Right cardiac atrium (tissue), 5 donors: ENCODE results near the gene ARSK. TPM values are rescaled to one million over a fixed set of nuclear protein-coding genes. Genes with fewer than 3 reads are reported as not detected.

Experiments
- ATAC-seq, 2 donors: fragments of 200-7000 bp; cut with Tn5 transposase; one replicate each; pipeline versions ENCODE4 v1.8.0 to v1.9.1; 2020; ENCODE audit warnings: moderate library complexity in 2 of 2, mild to moderate bottlenecking in 1 of 2
- DNase-seq, 3 donors: peaks; one replicate each; pipeline ENCODE4 v3.0.0-alpha.2; 2020
- H3K27ac ChIP-seq: one replicate; pipeline ENCODE4 v1.5.1; 2013; ENCODE audit warnings: mild to moderate bottlenecking, low read length, control low read depth, moderate library complexity
- H3K27me3 ChIP-seq: one replicate; pipeline ENCODE4 v1.6.1; 2013; ENCODE audit not compliant: control insufficient read depth, insufficient read depth
- H3K4me1 ChIP-seq: one replicate; pipeline ENCODE4 v1.6.1; 2013; ENCODE audit warnings: low read length; ENCODE audit not compliant: control insufficient read depth, insufficient read depth
- H3K4me3 ChIP-seq: one replicate; pipeline ENCODE4 v1.5.1; 2013; ENCODE audit warnings: low read length, control low read depth
- H3K9me3 ChIP-seq: one replicate; pipeline ENCODE4 v1.6.1; 2013; ENCODE audit warnings: low read length; ENCODE audit not compliant: control insufficient read depth
- WGBS: extraction: QIAGEN DNeasy Blood & Tissue Kit; methylation state at CpG from one replicate; pipeline ENCODE4 v1.1.7; 2013; 5-methylcytosine and 5-hydroxymethylcytosine counted together
- intact Hi-C, 4 donors: fragments of 100-400 bp; cut with DNase I; formaldehyde crosslinking; loops; one replicate each; pipeline versions ENCODE4 v1.11.0 to v1.14.0; 2022 to 2023
- polyA plus RNA-seq: library from polyadenylated mRNA; stranded (reverse); fragments of 200-250 nt; gene quantifications from one replicate; pipeline ENCODE4 v1.2.3, GENCODE V29; 2013
- total RNA-seq, 4 donors: library from RNA; stranded (reverse); fragmentation: NEBNext Ultra II Directional; extraction: Animal tissue kit (Norgen Biotek cat#: 25700); gene quantifications; one replicate each; pipeline ENCODE4 v1.2.1, GENCODE V29; 2021
- donor health status: healthy with polysubstance abuse.
- donor health status: DM: no; HTN: yes; CAD: no.
- donor health status: DM: no; HTN: no; CAD: no.
- donor health status: DM: no; HTN: yes; CAD: no; lungs with severe emphysema.
- donor health status: DM: yes; HTN: yes; CAD: no.

Gene ARSK
- total and polyA plus RNA-seq, 5 donors: 3.6 to 5.2 (median 4.2) TPM

GRCh38 chr5:95649842-95650620, 95.1 kb downstream of the ARSK start:
- H3K9me3 ChIP-seq: no peaks in the 10 kb centered on the region
- ATAC-seq: no peak
- H3K27ac ChIP-seq: no peak overlapping the region
- intact Hi-C loops: loop anchor here in 2 of 4 donors (5.0 kb wide), 3 partner anchors 82 to 197 kb away; partner anchors contain the start of gene RHOBTB3 (in 1 of the 2)
- DNase-seq: no peak
- no peaks in the 10 kb centered on the region for H3K27me3 ChIP-seq
- H3K4me3 ChIP-seq: no peak overlapping the region
- no peaks in the 10 kb centered on the region for H3K4me1 ChIP-seq

- Histone ChIP-seq H3K27me3 (no peaks in the 10 kb centered on the region), H3K9me3 (no peaks in the 10 kb centered on the region), H3K4me3 (no peak overlapping the region), H3K27ac (no peak overlapping the region), H3K4me1 (no peaks in the 10 kb centered on the region)
- WGBS: 95% methylated on average over 1 of the region's 1 CpG
- ATAC-seq (no peak), DNase-seq (no peak)
- intact Hi-C loops: no loop called here
These were observed 97.9 kb downstream of the ARSK start for GRCh38 chr5:95652849-95653248.

GRCh38 chr5:95654196-95654595, 99.3 kb downstream of the ARSK start:
- Histone ChIP-seq H3K27me3 (no peaks in the 10 kb centered on the region), H3K4me1 (no peaks in the 10 kb centered on the region), H3K4me3 (no peak overlapping the region), H3K27ac (no peak overlapping the region), H3K9me3 (no peaks in the 10 kb centered on the region)
- 96% methylated on average over 3 of the region's 3 CpGs for WGBS
- DNase-seq (no peak), ATAC-seq (no peak)
- intact Hi-C loops: no loop called here

Other genes with a start within 250 kb of the ARSK start
- gene FAM81B, start 163.7 kb upstream of the ARSK start, total RNA-seq: 10 to 100 TPM in 3 of 4 donors, 1 to 10 TPM in 1; 6.8 to 21.7 (median 16.3) TPM
- 8.1 TPM for gene FAM81B, start 163.7 kb upstream of the ARSK start, polyA plus RNA-seq
- gene SKIC3, start 124 bp upstream of the ARSK start, total RNA-seq: 10 to 100 TPM; 56.4 to 66.7 (median 58.4) TPM
- 14.2 TPM for gene SKIC3, start 124 bp upstream of the ARSK start, polyA plus RNA-seq
- gene GPR150, start 65.0 kb downstream of the ARSK start, total RNA-seq: under 1 TPM in 2 of 4 donors, not detected in 2; 0.15 to 0.25 TPM
- gene GPR150, start 65.0 kb downstream of the ARSK start, polyA plus RNA-seq: 0.09 TPM
- 1 to 10 TPM; 3.4 to 9.4 (median 4.9) TPM for gene RFESD, start 91.7 kb downstream of the ARSK start, total RNA-seq
- 3.2 TPM for gene RFESD, start 91.7 kb downstream of the ARSK start, polyA plus RNA-seq
- gene SPATA9, start 127.9 kb downstream of the ARSK start, total RNA-seq: under 1 TPM; 0.11 to 0.59 (median 0.49) TPM
- gene SPATA9, start 127.9 kb downstream of the ARSK start, polyA plus RNA-seq: 0.25 TPM
- 100 to 1,000 TPM in 3 of 4 donors, 10 to 100 TPM in 1; 84.7 to 115 (median 104) TPM for gene RHOBTB3, start 176.2 kb downstream of the ARSK start, total RNA-seq
- 32.7 TPM for gene RHOBTB3, start 176.2 kb downstream of the ARSK start, polyA plus RNA-seq